Measurements from ENCODE around the gene NECTIN1. TPM values are rescaled to one million over a fixed set of nuclear protein-coding genes. Genes with fewer than 3 reads are reported as not detected.

Gene NECTIN1
- total RNA-seq, 1 experiment from 2014 or later: 23.8 TPM

GRCh38 chr11:119671051-119671450, 57.9 kb downstream of the NECTIN1 start:
- H4K20me1 ChIP-seq (ENCODE audit: insufficient read depth): no peaks in the 10 kb centered on the region
- RAD21 ChIA-PET (ENCODE audit: low non-redundant PET in 1 of 2, low total read pairs in 2 of 2, uncharacterized antibody in 2 of 2, unreplicated experiment in 2 of 2): no interaction called here
- H3K36me3 ChIP-seq (ENCODE audit: control insufficient read depth in 1 of 2, insufficient read depth in 2 of 2, low read length in 2 of 2): peaks cover 0 to 3% of the 10 kb centered on the region in 2 experiments; a peak in 2 of 4 replicates
- BruUV-seq (replicated peaks): no TSS peak
- no peaks in the 10 kb centered on the region for H3K9me3 ChIP-seq (ENCODE audit: control insufficient read depth in 1 of 2, insufficient read depth in 1 of 2, low read depth in 1 of 2, low read length in 2 of 2)
- intact Hi-C loops (cut with micrococcal nuclease): no loop called here
- no peaks in the 10 kb centered on the region for H3K9me2 ChIP-seq (ENCODE audit: insufficient read depth)
- no peaks in the 10 kb centered on the region for H3K79me2 ChIP-seq (ENCODE audit: insufficient read depth, low read length)
- peaks cover 0 to 2% of the 10 kb centered on the region in 2 experiments; a peak in 2 of 4 replicates for H3K4me1 ChIP-seq (ENCODE audit: control insufficient read depth in 1 of 2, insufficient read depth in 2 of 2, low read length in 2 of 2)
- H3K9ac ChIP-seq (ENCODE audit: low read length): no peak overlapping the region
- ATAC-seq (no peak), DNase-seq (ENCODE audit: low read depth, low spot score) (no peak)
- H3K27me3 ChIP-seq (ENCODE audit: insufficient read depth, low read length): no peaks in the 10 kb centered on the region
- H3K27ac ChIP-seq (ENCODE audit: low read depth, low read length): no peak overlapping the region
- H3K4me3 ChIP-seq (replicated peaks in 1 of 2; ENCODE audit: low read depth in 1 of 2, low read length in 2 of 2): no peak overlapping the region
- POLR2A ChIA-PET: no interaction called here
- no peak overlapping the region for H3K4me2 ChIP-seq (ENCODE audit: low read length)
- TF ChIP-seq ZFX (IDR thresholded peaks at IDR 0.05) (no peak), CTCF (IDR thresholded peaks at IDR 0.05 in 2 of 3, conservative IDR thresholded peaks at IDR 0.05 in 1 of 3; ENCODE audit: borderline replicate concordance in 1 of 3, insufficient read depth in 1 of 3, low read depth in 2 of 3, low read length in 2 of 3) (no peak), SRF (IDR thresholded peaks at IDR 0.05; ENCODE audit: low read depth) (no peak), SIN3A (IDR thresholded peaks at IDR 0.05; ENCODE audit: low read depth) (no peak), CEBPB (IDR thresholded peaks at IDR 0.05; ENCODE audit: low read depth) (no peak), EZH2 (IDR thresholded peaks at IDR 0.05) (no peak), POLR2AphosphoS5 (IDR thresholded peaks at IDR 0.05; ENCODE audit: low read depth, low read length) (no peak), CBX3 (IDR thresholded peaks at IDR 0.05; ENCODE audit: low read depth) (no peak)
- TF ChIP-seq, protein P1, sequence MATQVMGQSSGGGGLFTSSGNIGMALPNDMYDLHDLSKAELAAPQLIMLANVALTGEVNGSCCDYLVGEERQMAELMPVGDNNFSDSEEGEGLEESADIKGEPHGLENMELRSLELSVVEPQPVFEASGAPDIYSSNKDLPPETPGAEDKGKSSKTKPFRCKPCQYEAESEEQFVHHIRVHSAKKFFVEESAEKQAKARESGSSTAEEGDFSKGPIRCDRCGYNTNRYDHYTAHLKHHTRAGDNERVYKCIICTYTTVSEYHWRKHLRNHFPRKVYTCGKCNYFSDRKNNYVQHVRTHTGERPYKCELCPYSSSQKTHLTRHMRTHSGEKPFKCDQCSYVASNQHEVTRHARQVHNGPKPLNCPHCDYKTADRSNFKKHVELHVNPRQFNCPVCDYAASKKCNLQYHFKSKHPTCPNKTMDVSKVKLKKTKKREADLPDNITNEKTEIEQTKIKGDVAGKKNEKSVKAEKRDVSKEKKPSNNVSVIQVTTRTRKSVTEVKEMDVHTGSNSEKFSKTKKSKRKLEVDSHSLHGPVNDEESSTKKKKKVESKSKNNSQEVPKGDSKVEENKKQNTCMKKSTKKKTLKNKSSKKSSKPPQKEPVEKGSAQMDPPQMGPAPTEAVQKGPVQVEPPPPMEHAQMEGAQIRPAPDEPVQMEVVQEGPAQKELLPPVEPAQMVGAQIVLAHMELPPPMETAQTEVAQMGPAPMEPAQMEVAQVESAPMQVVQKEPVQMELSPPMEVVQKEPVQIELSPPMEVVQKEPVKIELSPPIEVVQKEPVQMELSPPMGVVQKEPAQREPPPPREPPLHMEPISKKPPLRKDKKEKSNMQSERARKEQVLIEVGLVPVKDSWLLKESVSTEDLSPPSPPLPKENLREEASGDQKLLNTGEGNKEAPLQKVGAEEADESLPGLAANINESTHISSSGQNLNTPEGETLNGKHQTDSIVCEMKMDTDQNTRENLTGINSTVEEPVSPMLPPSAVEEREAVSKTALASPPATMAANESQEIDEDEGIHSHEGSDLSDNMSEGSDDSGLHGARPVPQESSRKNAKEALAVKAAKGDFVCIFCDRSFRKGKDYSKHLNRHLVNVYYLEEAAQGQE (IDR thresholded peaks at IDR 0.05; ENCODE audit: low read depth): no peak
- TF ChIP-seq, protein P2, sequence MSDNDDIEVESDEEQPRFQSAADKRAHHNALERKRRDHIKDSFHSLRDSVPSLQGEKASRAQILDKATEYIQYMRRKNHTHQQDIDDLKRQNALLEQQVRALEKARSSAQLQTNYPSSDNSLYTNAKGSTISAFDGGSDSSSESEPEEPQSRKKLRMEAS (IDR thresholded peaks at IDR 0.05): no peak
- CTCF ChIA-PET: no interaction called here
- no peak overlapping the region for H2AFZ ChIP-seq (ENCODE audit: low read depth, low read length, poor library complexity, severe bottlenecking)

Data from HCT116 (cell line).